AG04450 (cell line): ENCODE data around the gene SIX3. TPM values are rescaled to one million over a fixed set of nuclear protein-coding genes. Genes with fewer than 3 reads are reported as not detected.

Source experiments
- CTCF ChIA-PET: fragments of 300-600, 350-600 bp; formaldehyde crosslinking; extraction: SDS; loops from one replicate; lab custom pipeline; 2022; ENCODE audit warnings: antibody characterized with exemption, inconsistent platforms; lab: Charles Lee
- POLR2A ChIA-PET: fragments of 350-600 bp; formaldehyde crosslinking; extraction: SDS; loops from one replicate; lab custom pipeline; 2021; ENCODE audit warnings: antibody characterized with exemption, inconsistent platforms; lab: Yijun Ruan, JAX
- DNase-seq: peaks from one replicate; pipeline ENCODE4 v3.0.0-alpha.2; 2011; ENCODE audit warnings: low read depth, low spot score
- H3K27ac ChIP-seq: one replicate; pipeline ENCODE4 v1.5.1; 2012; ENCODE audit warnings: low read depth, low read length, control low read depth
- H3K27me3 ChIP-seq: one replicate; pipeline ENCODE4 v1.6.0; 2012; ENCODE audit warnings: low read length; ENCODE audit not compliant: control insufficient read depth, insufficient read depth
- H3K4me3 ChIP-seq: 2 replicates; pipeline ENCODE4 v1.5.1; 2011; ENCODE audit warnings: mild to moderate bottlenecking, low read depth, low read length, control low read depth
- H3K9me3 ChIP-seq: 2 replicates; pipeline ENCODE4 v1.5.1; 2012; ENCODE audit warnings: low read length; ENCODE audit not compliant: control insufficient read depth, insufficient read depth
- polyA plus RNA-seq: library from polyadenylated mRNA; depleted of rRNA; stranded (reverse); fragments of >200 nt; gene quantifications from 2 replicates; pipeline ENCODE4 v1.2.3, GENCODE V29; 2011
- TF ChIP-seq, protein P1 (sequence below): IDR thresholded peaks from 2 replicates; pipeline ENCODE4 v1.5.1; 2011; ENCODE audit warnings: low read depth, low read length, control low read depth, inconsistent platforms

The SIX3 gene
- polyA plus RNA-seq, 1 experiment, result not detected

DNA sequence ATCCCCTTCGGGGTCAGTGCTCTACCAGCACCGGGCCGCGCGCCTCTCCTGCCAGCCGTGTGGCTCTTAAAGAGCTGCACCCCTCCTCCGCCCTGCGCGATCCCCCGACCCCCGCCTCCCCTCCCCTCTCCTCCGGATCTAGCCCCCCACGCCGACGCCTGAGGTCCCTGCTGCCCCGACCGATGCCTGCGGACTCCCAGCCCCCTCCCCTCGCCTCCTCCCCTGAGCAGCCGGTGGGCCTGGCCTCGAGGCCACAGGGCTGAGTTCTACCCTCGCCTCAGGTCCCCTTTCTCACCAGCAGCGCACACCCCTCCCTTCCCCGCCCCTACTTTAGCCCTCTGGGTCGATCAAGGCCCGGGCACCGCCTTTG, 5.8 kb upstream of the SIX3 start:
- H3K4me3 ChIP-seq, result no peak overlapping the region
- ChIA-PET POLR2A (no interaction called here), CTCF (no interaction called here)
- DNase-seq, result no peak
- peaks cover 96% of the 10 kb centered on the region for H3K27me3 ChIP-seq
- H3K9me3 ChIP-seq, result peaks cover 11% of the 10 kb centered on the region; the same call in 1 of the 2 replicates
- no peak overlapping the region for H3K27ac ChIP-seq
- TF ChIP-seq, protein P1, sequence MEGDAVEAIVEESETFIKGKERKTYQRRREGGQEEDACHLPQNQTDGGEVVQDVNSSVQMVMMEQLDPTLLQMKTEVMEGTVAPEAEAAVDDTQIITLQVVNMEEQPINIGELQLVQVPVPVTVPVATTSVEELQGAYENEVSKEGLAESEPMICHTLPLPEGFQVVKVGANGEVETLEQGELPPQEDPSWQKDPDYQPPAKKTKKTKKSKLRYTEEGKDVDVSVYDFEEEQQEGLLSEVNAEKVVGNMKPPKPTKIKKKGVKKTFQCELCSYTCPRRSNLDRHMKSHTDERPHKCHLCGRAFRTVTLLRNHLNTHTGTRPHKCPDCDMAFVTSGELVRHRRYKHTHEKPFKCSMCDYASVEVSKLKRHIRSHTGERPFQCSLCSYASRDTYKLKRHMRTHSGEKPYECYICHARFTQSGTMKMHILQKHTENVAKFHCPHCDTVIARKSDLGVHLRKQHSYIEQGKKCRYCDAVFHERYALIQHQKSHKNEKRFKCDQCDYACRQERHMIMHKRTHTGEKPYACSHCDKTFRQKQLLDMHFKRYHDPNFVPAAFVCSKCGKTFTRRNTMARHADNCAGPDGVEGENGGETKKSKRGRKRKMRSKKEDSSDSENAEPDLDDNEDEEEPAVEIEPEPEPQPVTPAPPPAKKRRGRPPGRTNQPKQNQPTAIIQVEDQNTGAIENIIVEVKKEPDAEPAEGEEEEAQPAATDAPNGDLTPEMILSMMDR, result no peak

DNA sequence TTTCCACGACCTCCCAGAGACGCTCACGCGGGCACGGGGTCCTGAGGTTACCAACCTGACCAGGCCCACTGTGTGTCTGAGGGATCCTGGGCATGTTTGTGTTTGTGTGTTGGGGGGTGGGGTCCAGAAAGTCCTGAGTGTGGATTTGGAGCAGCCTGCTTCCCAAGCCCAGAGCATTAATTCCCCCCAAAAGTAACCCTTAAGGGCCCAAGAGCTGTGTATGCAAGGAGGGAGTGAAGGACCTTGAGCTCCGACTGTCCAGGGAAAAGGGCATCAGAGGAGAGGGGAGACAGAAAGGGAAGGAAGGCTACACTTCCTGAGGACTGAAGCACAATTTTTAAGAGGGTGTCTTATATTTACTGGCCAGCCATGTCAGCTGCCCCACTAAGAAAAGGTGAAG, 5.2 kb upstream of the SIX3 start:
- Histone ChIP-seq H3K27ac (no peak overlapping the region), H3K4me3 (no peak overlapping the region), H3K9me3 (peaks cover 15% of the 10 kb centered on the region; the same call in 1 of the 2 replicates), H3K27me3 (peaks cover 96% of the 10 kb centered on the region)
- ChIA-PET POLR2A (no interaction called here), CTCF (no interaction called here)
- no peak for DNase-seq
- TF ChIP-seq, protein P1, result no peak

DNA sequence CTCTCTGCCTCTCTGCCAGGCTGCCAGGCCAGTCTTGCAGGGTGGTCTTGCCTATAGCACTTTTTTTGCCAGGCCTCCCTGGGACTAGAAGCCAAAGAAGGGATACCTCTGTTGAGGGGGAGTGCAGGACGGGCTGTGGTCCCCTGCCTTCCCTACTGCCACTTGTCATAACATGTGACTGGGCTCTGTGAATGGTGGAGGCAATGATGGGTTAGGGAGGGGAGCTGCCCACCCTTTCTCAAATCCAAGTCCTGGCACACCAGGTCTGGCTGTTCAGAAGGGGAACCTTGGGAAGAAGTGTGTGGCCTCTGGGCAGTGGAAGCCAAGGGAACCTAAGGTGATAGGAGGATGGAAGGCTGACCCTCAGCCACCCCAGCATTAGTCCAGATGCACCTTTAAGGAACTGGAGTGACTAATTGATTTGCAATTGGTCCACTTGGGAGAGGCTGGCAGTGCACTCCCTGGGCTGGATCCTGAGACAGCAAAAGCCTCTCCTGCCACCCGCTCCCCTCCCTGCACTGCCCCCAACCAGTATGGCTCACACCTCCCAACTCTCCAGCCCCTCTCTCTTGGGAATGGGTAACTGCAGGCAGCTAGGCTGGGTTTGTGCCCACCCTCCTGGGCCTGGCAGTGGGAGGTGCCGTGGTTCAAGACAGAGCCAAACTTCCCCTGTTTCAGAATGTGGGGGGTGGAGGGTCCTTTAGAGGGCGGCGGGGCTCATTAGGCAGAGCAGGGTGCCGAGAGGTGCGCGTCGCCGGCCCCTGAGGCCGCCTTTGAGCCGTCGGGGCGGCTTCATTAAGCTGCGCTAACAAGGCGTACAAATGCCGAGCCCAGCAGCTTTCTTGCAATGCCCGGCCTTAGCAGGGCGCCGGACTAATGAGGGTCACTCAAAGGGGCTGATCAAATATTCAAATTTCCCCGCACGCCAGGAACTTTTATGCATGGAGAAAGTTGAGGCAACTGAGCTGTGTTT, 4.5 kb upstream of the SIX3 start:
- CTCF ChIA-PET, result no interaction called here
- peaks cover 96% of the 10 kb centered on the region for H3K27me3 ChIP-seq
- TF ChIP-seq, protein P1, result no peak
- POLR2A ChIA-PET, result no interaction called here
- DNase-seq, result no peak
- H3K27ac ChIP-seq, result no peak overlapping the region
- no peak overlapping the region for H3K4me3 ChIP-seq
- peaks cover 15% of the 10 kb centered on the region; the same call in 1 of the 2 replicates for H3K9me3 ChIP-seq

DNA sequence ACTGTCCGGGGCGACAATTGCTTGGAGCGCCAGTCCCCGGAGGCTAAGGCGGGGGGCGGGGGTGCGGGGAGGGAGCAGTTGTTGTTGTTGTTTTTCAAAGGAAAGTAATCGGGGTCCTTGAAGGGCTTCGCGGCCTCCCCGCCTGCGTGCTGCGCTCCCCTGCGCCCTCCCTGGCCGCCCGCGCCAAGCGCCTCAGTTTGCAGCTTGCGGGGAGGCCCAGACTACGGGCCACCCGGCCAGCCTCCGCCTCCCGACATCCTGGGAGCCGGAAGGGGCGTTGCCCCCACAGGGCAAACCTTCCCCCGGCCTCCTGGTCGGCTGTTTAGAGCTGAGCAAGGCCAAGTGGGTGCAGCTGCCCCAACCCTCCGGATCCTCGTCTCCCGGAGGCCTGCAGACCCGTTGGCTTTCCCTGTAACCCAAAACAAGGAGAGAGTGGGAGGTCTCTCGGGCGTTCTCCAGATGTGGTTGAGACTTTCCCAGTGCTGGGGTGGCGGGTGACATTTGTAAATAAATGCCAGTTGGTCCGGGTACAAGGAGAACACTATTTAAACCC, 3.7 kb upstream of the SIX3 start:
- peaks cover 13% of the 10 kb centered on the region; the same call in 1 of the 2 replicates for H3K9me3 ChIP-seq
- ChIA-PET CTCF (no interaction called here), POLR2A (no interaction called here)
- no peak for DNase-seq
- H3K4me3 ChIP-seq, result no peak overlapping the region
- TF ChIP-seq, protein P1, result no peak
- H3K27me3 ChIP-seq, result peaks cover 95% of the 10 kb centered on the region
- H3K27ac ChIP-seq, result no peak overlapping the region
